ENCODE data around the gene DUOX2. TPM values are rescaled to one million over a fixed set of nuclear protein-coding genes. Genes with fewer than 3 reads are reported as not detected.
"Not testable (repeated sequence)": the region's sequence is repeated elsewhere in the genome, so short reads cannot be mapped to it uniquely, and the experiment has no call there.

The DUOX2 gene
- total and polyA plus RNA-seq, 2 donors (not counting 1 experiment from before 2014, with no cell fraction given): 0.32 TPM; not detected in 1

DNA sequence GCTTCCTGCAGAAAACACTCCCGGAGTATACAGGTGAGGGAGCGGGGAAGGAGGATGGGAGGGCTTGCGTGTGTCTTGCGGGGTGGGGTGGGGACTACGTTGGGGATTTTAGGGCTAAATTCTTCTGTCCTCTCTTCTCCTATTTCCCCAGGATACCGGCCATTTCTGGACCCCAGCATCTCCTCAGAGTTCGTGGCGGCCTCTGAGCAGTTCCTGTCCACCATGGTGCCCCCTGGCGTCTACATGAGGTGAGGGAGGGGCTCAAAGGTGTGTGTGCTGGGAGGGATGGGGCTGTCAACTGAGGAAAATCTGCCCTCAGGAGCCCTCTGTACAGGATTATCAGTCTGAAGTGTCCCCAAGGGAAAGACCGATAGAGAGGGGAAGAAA is 22.4 kb upstream of the DUOX2 start:
- 0% methylated on average over 1 of the region's 10 CpGs for WGBS (ENCODE audit: insufficient coverage)
- Histone ChIP-seq H3K4me3 (ENCODE audit: control extremely low read depth in 1 of 5, extremely low read depth in 1 of 5, insufficient read depth in 1 of 5, low read depth in 2 of 5, low read length in 4 of 5) (no peak overlapping the region), H3K27me3 (replicated peaks in 1 of 4; ENCODE audit: control extremely low read depth in 1 of 4, control insufficient read depth in 3 of 4, insufficient read depth in 4 of 4, low read length in 3 of 4) (peaks cover 0 to 49% (median 22%) of the 10 kb centered on the region in 4 experiments), H3K4me2 (replicated peaks; ENCODE audit: low read depth, low read length, poor library complexity, severe bottlenecking) (peak overlapping the region; percentile 38), H3K9ac (ENCODE audit: low read length) (no peak overlapping the region), H2AFZ (ENCODE audit: insufficient read depth, low read depth, low read length, poor library complexity, severe bottlenecking) (peak overlapping the region; percentile 17), H4K20me1 (ENCODE audit: control insufficient read depth, insufficient read depth, low read length, poor library complexity, severe bottlenecking) (no peaks in the 10 kb centered on the region), H3K27ac (ENCODE audit: low read length in 2 of 2) (no peak overlapping the region), H3K9me3 (ENCODE audit: control extremely low read depth in 1 of 3, control insufficient read depth in 2 of 3, insufficient read depth in 1 of 3, low read length in 2 of 3) (peaks cover 0 to 6% (median 0%) of the 10 kb centered on the region in 3 donors), H3K79me2 (ENCODE audit: control insufficient read depth, insufficient read depth, low read length) (no peaks in the 10 kb centered on the region), H3K36me3 (replicated peaks in 1 of 2; ENCODE audit: control extremely low read depth in 1 of 2, control insufficient read depth in 1 of 2, extremely low read depth in 1 of 2, insufficient read depth in 2 of 2, low read length in 1 of 2) (no peaks in the 10 kb centered on the region), H3K4me1 (ENCODE audit: control insufficient read depth in 2 of 2, insufficient read depth in 2 of 2, low read length in 2 of 2) (peaks cover 12 to 15% of the 10 kb centered on the region in 2 donors)
- TF ChIP-seq CTCF (IDR thresholded peaks at IDR 0.05): peak; percentile 27
- TF ChIP-seq EZH2 (IDR thresholded peaks at IDR 0.05; ENCODE audit: borderline replicate concordance, insufficient read depth, low read depth, low read length, poor library complexity, severe bottlenecking): no peak
- peak overlapping the region; percentile 63 for H3K4me3 Mint-ChIP-seq
- POLR2A ChIA-PET: no interaction called here
- DNase-seq (peak; percentile 43), ATAC-seq (ENCODE audit: low read depth) (peak; percentile 48)
- CTCF ChIA-PET: no interaction called here
- intact Hi-C loops (cut with micrococcal nuclease): no loop called here
- no peak overlapping the region for H3K27ac Mint-ChIP-seq
- H3K27me3 Mint-ChIP-seq: peaks cover 52% of the 10 kb centered on the region
- H3K4me1 Mint-ChIP-seq: peaks cover 13% of the 10 kb centered on the region
- no peaks in the 10 kb centered on the region for H3K9me3 Mint-ChIP-seq (ENCODE audit: insufficient read depth)

- not testable (repeated sequence) for ATAC-seq (ENCODE audit: low read depth)
- CTCF ChIA-PET: interaction anchor here (1.1 to 1.6 kb wide), 3 partner anchors 10 to 282 kb away, joined by 3 to 12 read pairs (median 9); no protein-coding TSS in a partner anchor
- H3K27me3 Mint-ChIP-seq: peaks cover 56% of the 10 kb centered on the region
These were observed 21.9 kb upstream of the DUOX2 start for GRCh38 chr15:45135705-45136377.

More at GRCh38 chr15:45135705-45136377, 21.9 kb upstream of the DUOX2 start:
- H3K27ac Mint-ChIP-seq; POLR2A ChIA-PET; H3K9me3 ChIP-seq (ENCODE audit: control extremely low read depth in 1 of 3, control insufficient read depth in 2 of 3, insufficient read depth in 1 of 3, low read length in 2 of 3); H3K36me3 ChIP-seq (replicated peaks in 1 of 2; ENCODE audit: control extremely low read depth in 1 of 2, control insufficient read depth in 1 of 2, extremely low read depth in 1 of 2, insufficient read depth in 2 of 2, low read length in 1 of 2); H3K79me2 ChIP-seq (ENCODE audit: control insufficient read depth, insufficient read depth, low read length); DNase-seq; H4K20me1 ChIP-seq (ENCODE audit: control insufficient read depth, insufficient read depth, low read length, poor library complexity, severe bottlenecking); H3K4me3 ChIP-seq (ENCODE audit: control extremely low read depth in 1 of 5, extremely low read depth in 1 of 5, insufficient read depth in 1 of 5, low read depth in 2 of 5, low read length in 4 of 5); H3K9ac ChIP-seq (ENCODE audit: low read length); H3K27ac ChIP-seq (ENCODE audit: low read length in 2 of 2); H3K9me3 Mint-ChIP-seq (ENCODE audit: insufficient read depth); intact Hi-C loops (cut with micrococcal nuclease): not testable (repeated sequence)
- H2AFZ ChIP-seq (ENCODE audit: insufficient read depth, low read depth, low read length, poor library complexity, severe bottlenecking): peak overlapping the region; percentile 38
- H3K27me3 ChIP-seq (replicated peaks in 1 of 4; ENCODE audit: control extremely low read depth in 1 of 4, control insufficient read depth in 3 of 4, insufficient read depth in 4 of 4, low read length in 3 of 4): peaks cover 0 to 52% (median 23%) of the 10 kb centered on the region in 4 experiments
- 19% methylated on average over 2 of the region's 37 CpGs for WGBS (ENCODE audit: insufficient coverage)
- peak overlapping the region; percentile 63 for H3K4me3 Mint-ChIP-seq
- H3K4me1 ChIP-seq (ENCODE audit: control insufficient read depth in 2 of 2, insufficient read depth in 2 of 2, low read length in 2 of 2): peaks cover 12 to 15% of the 10 kb centered on the region in 2 donors
- peak overlapping the region; percentile 68 for H3K4me2 ChIP-seq (replicated peaks; ENCODE audit: low read depth, low read length, poor library complexity, severe bottlenecking)
- peaks cover 13% of the 10 kb centered on the region for H3K4me1 Mint-ChIP-seq

Data from B cell (primary cell).